Stimulated activated CD8-positive, alpha-beta memory T cell treated with anti-CD3 and anti-CD28 coated beads, Interleukin-15, amount 100 ng/mL, for 24 hours (primary cell): ENCODE measurements around the gene PFAS.
"Not testable (repeated sequence)": the region's sequence is repeated elsewhere in the genome, so short reads cannot be mapped to it uniquely, and the experiment has no call there.

Experiments
- DNase-seq: peaks from one replicate; pipeline ENCODE4 v3.0.0-alpha.2; 2020; ENCODE audit warnings: low read depth

The PFAS gene

DNA sequence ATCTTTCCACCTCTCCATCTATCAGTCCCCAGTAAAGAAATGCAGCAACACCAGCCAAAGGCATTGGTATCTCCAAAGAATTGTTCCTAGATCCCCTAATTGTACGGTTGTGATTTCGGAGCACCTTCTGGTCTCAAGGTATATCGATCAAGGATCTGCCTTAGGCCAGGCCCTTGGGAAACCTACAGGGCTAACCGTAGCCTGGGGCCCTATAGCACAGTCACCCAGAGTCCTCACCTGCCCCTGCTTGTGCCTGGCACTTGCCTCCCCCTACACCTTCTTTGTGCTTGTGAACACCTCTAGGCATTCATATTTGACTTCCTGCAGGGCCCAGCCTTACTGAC, 21.9 kb upstream of the PFAS start:
- no peak for DNase-seq

DNA sequence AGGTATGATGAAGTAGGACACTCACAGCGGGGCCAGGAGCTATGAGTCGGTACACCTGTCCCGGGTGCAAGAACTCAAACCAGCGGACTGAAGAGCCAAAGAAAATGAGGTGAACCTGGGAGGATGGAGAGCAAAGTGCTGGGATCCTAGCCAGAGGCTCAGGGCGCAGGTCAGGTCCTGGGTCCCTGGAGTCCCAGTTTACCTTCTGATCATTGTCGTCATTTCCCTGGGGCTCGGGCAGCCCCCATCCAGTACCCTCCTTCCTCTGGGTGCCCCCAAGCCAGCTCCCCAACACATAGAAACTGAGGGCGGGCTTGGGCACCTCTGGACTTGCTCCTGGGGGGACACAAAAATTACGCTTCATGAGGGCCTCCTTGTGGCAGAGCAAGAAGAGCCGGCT, 17.4 kb upstream of the PFAS start:
- DNase-seq, result no peak

- DNase-seq, result no peak
These were observed 14.5 kb upstream of the PFAS start for GRCh38 chr17:8234361-8235270.

- no peak for DNase-seq
These were observed 13.4 kb upstream of the PFAS start for GRCh38 chr17:8235676-8236075.

GRCh38 chr17:8237175-8237574, 11.9 kb upstream of the PFAS start:
- no peak for DNase-seq

- DNase-seq, result no peak
These were observed 11.2 kb upstream of the PFAS start for GRCh38 chr17:8237886-8238285.

DNA sequence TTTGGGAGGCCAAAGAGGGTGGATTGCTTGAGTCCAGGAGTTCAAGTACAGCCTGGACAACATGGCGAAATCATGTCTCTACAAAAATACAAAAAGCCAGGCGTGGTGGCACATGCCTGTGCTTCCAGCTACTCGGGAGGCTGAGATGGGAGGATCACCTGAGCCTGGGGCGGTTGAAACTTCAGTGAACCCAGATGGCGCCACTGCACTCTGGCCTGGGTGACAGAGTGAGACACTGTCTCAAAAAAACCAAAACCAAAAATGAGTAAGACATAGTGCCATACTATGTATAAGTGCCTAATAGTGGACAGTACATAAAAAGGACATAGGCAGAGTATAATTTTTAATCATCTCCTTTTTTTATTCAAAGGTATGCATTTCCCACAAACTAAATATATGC, 5.3 kb upstream of the PFAS start:
- DNase-seq, result no peak

- DNase-seq, result no peak
These were observed 4.3 kb upstream of the PFAS start for GRCh38 chr17:8244768-8245167.

DNA sequence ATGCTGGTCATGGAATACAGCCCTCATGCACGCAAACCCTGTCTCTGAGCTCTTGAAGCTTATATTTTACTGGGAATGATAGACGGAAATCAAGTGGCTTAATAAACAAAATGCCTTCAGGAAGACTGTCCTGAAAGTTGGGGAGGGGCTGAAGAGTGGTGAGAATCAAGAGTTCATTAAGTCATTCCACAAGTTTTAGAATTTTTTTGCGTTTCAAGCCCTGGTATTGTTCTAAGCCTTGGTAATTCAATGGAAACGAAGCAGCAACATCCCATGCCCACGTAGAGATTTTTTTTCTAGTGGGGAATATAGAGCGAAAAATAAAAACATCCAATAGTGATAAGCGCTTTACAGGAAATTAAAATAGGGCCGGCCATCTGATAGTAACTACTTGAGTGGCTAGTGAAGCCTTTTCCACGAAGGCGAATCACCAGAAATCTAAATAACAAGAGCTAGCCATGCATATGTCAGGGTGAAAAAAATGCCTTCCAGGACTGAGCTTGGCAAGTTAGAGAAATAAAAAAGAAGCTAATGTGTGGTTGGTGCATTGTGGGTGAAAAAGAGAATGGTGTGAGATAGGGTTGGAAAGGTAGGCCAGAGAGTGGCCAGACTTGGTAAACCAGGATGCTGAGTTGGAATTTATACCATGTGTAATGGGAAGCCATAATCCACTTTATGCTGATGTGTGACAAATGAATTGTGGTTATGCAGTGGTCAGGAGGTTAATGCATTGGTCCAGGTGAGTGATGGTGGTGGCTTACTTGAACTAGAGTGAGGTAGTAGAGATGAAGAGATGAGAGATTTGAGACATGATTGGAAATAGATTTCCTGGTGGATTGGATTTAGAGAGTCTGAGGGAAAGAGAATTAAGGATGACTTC, 772 bp downstream of the PFAS start:
- no peak for DNase-seq

DNA sequence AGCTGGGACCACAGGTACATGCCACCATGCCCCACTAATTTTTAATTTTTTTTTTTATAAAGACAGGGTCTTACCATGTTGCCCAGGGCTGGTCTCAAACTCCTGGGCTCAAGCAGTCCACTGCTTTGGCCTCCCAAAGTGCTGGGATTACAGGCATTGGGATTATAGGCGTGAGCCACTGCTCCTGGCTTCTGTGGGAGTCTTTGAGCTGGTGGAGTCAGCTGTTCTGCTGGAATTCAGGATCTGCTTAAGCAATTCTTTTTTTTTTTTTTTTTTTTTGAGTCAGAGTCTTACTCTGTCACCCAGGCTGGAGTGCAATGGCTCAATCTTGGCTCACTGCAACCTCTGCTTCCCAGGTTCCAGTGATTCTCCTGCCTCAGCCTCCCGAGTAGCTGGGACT, 2.3 kb downstream of the PFAS start:
- not testable (repeated sequence) for DNase-seq

DNA sequence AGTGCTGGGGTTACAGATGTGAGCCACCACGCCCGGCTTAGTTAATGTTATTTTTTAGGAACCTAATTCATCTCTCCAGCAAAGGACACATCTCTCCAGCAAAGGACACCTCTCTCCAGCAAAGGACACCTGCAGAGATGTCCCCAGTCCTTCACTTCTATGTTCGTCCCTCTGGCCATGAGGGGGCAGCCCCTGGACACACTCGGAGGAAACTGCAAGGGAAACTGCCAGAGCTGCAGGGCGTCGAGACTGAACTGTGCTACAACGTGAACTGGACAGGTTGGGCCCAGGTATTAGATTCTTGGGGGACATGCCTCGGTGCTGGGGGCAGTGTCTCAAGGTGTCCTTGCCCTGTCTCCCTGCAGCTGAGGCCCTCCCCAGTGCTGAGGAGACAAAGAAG, 4.7 kb downstream of the PFAS start:
- no peak for DNase-seq

- no peak for DNase-seq
These were observed 5.8 kb downstream of the PFAS start for GRCh38 chr17:8254881-8255280.

GRCh38 chr17:8255499-8255898, 6.4 kb downstream of the PFAS start:
- DNase-seq, result no peak

GRCh38 chr17:8256291-8256690, 7.2 kb downstream of the PFAS start:
- no peak for DNase-seq

- DNase-seq, result no peak
These were observed 7.6 kb downstream of the PFAS start for GRCh38 chr17:8256691-8257090.

DNA sequence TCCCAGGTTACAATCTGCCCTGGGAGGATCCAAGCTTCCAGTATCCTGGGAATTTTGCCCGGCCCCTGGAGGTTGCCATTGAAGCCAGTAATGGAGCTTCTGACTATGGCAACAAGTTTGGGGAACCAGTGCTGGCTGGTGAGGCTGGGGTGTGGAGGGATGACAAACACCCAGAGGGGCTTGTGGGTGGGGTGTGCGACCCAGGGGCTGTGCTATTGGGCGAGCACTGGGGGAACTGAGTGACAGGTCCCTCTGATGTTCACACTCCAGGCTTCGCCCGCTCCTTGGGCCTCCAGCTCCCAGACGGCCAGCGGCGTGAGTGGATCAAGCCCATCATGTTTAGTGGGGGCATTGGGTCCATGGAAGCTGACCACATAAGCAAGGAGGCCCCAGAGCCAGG, 8.7 kb downstream of the PFAS start:
- DNase-seq, result no peak

- no peak for DNase-seq
These were observed 15.2 kb downstream of the PFAS start for GRCh38 chr17:8264320-8264719.

- DNase-seq, result no peak
These were observed 15.9 kb downstream of the PFAS start for GRCh38 chr17:8264836-8265542.

- no peak for DNase-seq
These were observed 17.8 kb downstream of the PFAS start for GRCh38 chr17:8266648-8267479.

DNA sequence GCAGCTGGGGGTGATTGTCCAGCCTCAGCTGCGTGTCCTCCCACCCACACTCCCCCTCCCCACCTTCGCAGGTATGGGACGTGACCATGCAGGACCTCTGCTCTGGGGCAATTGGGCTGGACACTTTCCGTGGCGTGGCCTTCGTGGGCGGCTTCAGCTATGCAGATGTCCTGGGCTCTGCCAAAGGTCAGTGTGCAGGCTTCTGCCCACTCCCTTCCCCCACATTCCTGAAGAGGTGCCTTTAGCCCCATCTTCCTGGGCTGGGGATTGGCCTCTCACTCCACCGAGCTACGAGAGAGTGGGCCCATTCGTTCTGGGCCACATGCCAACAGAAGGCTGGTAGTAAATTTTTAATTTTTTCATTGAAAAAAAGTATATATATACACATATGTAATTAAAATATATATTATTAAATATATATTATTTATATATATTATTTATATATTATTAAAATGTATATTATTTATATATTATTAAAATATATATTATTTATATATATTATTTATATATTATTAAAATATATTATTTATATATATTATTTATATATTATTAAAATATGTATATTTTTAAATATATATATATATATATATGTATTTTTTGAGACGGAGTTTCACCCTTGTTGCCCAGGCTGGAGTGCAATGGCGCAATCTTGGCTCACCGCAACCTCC, 18.5 kb downstream of the PFAS start:
- no peak for DNase-seq
